HG03342 (cell line): Measurements from ENCODE around the gene MINDY2.
A peak's percentile ranks its signal among the peaks of the same experiment; 100 is the strongest.

ENCODE experiments used
- ATAC-seq: cut with Tn5 transposase; IDR thresholded peaks from one replicate; pipeline ENCODE4 v1.9.1; 2021; ENCODE audit warnings: mild to moderate bottlenecking, moderate library complexity; ENCODE audit not compliant: unreplicated experiment

Gene MINDY2

GRCh38 chr15:58770857-58771620 is at the start of gene MINDY2:
TSS of gene MINDY2 (plus strand) at chr15:58771302. CDS start at chr15:58771396, 94 bp downstream.
- ATAC-seq, result peak; percentile 89

- peak; percentile 79 for ATAC-seq
These were observed 46.6 kb upstream of the MINDY2 start for GRCh38 chr15:58724466-58724865.

GRCh38 chr15:58726867-58727266 is 44.2 kb upstream of the MINDY2 start:
- no peak for ATAC-seq

GRCh38 chr15:58731756-58732535 is 39.2 kb upstream of the MINDY2 start:
- ATAC-seq, result no peak

GRCh38 chr15:58732625-58733363 is 38.3 kb upstream of the MINDY2 start:
- ATAC-seq, result no peak

- no peak for ATAC-seq
These were observed 36.2 kb upstream of the MINDY2 start for GRCh38 chr15:58734859-58735258.

GRCh38 chr15:58736018-58736643 is 35.0 kb upstream of the MINDY2 start:
- ATAC-seq, result no peak

GRCh38 chr15:58737298-58737697 is 33.8 kb upstream of the MINDY2 start:
- no peak for ATAC-seq

GRCh38 chr15:58738046-58738707 is 32.9 kb upstream of the MINDY2 start:
- ATAC-seq, result no peak

GRCh38 chr15:58740436-58740835 is 30.7 kb upstream of the MINDY2 start:
- no peak for ATAC-seq

- no peak for ATAC-seq
These were observed 30.1 kb upstream of the MINDY2 start for GRCh38 chr15:58741032-58741431.

- no peak for ATAC-seq
These were observed 28.9 kb upstream of the MINDY2 start for GRCh38 chr15:58742022-58742813.

- no peak for ATAC-seq
These were observed 28.1 kb upstream of the MINDY2 start for GRCh38 chr15:58742819-58743502.

GRCh38 chr15:58746174-58746573 is 24.9 kb upstream of the MINDY2 start:
- no peak for ATAC-seq

GRCh38 chr15:58748040-58748851 is 22.9 kb upstream of the MINDY2 start:
- no peak for ATAC-seq

- ATAC-seq, result peak; percentile 29
These were observed 22.1 kb upstream of the MINDY2 start for GRCh38 chr15:58748852-58749531.

- ATAC-seq, result peak; percentile 85
These were observed 21.4 kb upstream of the MINDY2 start, which contains the start of gene ADAM10 for GRCh38 chr15:58749532-58750337. TSS of gene ADAM10 (minus strand) at chr15:58749707. CDS start at chr15:58749534, 173 bp downstream.
